Gastroesophageal sphincter (tissue), 4 donors: ENCODE measurements around the gene CLIC3. TPM values are rescaled to one million over a fixed set of nuclear protein-coding genes. Genes with fewer than 3 reads are reported as not detected.

ENCODE experiments used
- ATAC-seq: fragments of 150-250 bp; one replicate; pipeline ENCODE4 v1.9.1; 2016; ENCODE audit warnings: mild to moderate bottlenecking, moderate library complexity
- H3K27ac ChIP-seq, 4 donors: fragments of 200-600 bp; sonication (generic) in 3 of 4; 1 replicate in 3 of 4; 2 replicates in 1 of 4; pipeline ENCODE4 v1.5.1; 2016 to 2019
- H3K27me3 ChIP-seq: fragments of 200-600 bp; sonication (generic); one replicate; pipeline ENCODE4 v1.5.1; 2019
- H3K36me3 ChIP-seq, 2 donors: fragments of 200-600 bp; sonication (generic); one replicate each; pipeline ENCODE4 v1.5.1; 2019; ENCODE audit warnings: control low read depth in 1 of 2
- H3K4me1 ChIP-seq, 3 donors: fragments of 200-600 bp; sonication (generic); 1 replicate in 2 of 3; 2 replicates in 1 of 3; pipeline ENCODE4 v1.5.1; 2016 to 2019; ENCODE audit warnings: control low read depth in 2 of 3
- H3K4me3 ChIP-seq, 2 donors: fragments of 200-600 bp; sonication (generic); one replicate each; pipeline ENCODE4 v1.5.1; 2019; ENCODE audit warnings: mild to moderate bottlenecking in 1 of 2, moderate library complexity in 1 of 2
- H3K9me3 ChIP-seq, 3 donors: fragments of 200-600 bp; sonication (generic); one replicate each; pipeline ENCODE4 v1.5.1; 2017 to 2019; ENCODE audit warnings: control low read depth in 2 of 3
- EP300 ChIP-seq: sonication (generic); formaldehyde crosslinking; IDR thresholded peaks from one replicate; pipeline ENCODE4 v1.6.1; 2017; ENCODE audit warnings: antibody characterized with exemption, mild to moderate bottlenecking
- POLR2A ChIP-seq, 2 donors: fragments of 450-650 bp; IDR thresholded peaks; one replicate each; pipeline ENCODE4 v1.6.1; 2017; ENCODE audit warnings: antibody characterized with exemption in 2 of 2, mild to moderate bottlenecking in 2 of 2, moderate library complexity in 1 of 2
- POLR2AphosphoS5 ChIP-seq: sonication (generic); formaldehyde crosslinking; IDR thresholded peaks from one replicate; pipeline ENCODE4 v1.6.1; 2017; ENCODE audit warnings: antibody characterized with exemption
- whole genome bisulfite sequencing, 2 donors: methylation state at CpG; one replicate each; pipeline ENCODE4 v1.1.5; 2018; ENCODE audit warnings: low coverage in 1 of 2; 5-methylcytosine and 5-hydroxymethylcytosine counted together
- total RNA-seq, 4 donors: library from RNA; depleted of rRNA; stranded (reverse); fragments of >200 nt; gene quantifications; one replicate each; pipeline ENCODE4 v1.1.0, GENCODE V29; 2016
- TF ChIP-seq, protein P1 (sequence below), 4 experiments: fragments of 200-600 bp in 2 of 4; fragments of 450-650 bp in 2 of 4; sonication (generic) in 1 of 4; IDR thresholded peaks; one replicate each; pipeline ENCODE4 v1.5.1; 2017 to 2019; ENCODE audit warnings: antibody characterized with exemption in 4 of 4, mild to moderate bottlenecking in 2 of 4, moderate library complexity in 2 of 4

Gene CLIC3
- total RNA-seq, 4 donors from 2014 or later: 0.81 to 5.4 (median 2.2) TPM

DNA sequence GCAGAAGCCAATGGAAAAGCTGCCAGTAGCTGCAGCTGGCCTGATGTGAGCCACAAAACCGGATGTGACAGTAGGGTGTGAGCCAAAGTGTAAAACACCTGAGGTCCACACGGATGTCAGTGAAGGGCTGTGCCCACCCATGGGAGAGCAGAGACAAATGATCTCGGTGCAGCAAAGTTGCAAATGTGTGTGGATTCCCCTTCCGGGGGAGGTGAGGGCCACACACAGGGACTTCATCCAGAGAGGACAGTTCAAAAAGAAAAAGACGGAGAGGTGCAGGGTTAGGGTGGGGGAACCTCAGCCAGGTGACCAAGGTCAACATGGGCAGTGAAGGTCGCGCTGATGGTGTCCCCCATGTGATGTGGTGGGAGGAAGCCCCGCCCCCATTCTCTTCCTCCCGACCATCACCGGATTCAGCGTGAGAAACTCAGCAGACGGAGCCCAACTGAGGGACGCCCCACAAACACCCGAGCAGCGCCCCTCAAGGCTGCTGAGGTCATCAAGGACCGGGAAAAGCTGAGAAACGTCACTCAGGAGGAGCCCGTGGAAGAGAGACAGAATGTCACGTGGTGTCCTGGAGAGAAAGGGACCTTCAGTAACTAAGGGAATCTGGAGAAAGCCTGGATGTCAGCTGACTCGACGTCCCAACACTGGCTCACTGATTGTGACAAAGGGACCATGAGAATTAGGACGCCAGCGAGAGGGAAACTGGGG lies 30.4 kb downstream of the CLIC3 start:
- Histone ChIP-seq H3K36me3 (no peaks in the 10 kb centered on the region), H3K4me1 (peaks cover 0 to 8% (median 8%) of the 10 kb centered on the region in 3 donors), H3K4me3 (no peak overlapping the region), H3K27me3 (peaks cover 48% of the 10 kb centered on the region), H3K27ac (no peak overlapping the region), H3K9me3 (no peaks in the 10 kb centered on the region)
- ATAC-seq: no peak
- 24 to 27% methylated on average over 8 to 19 of the region's 23 CpGs for WGBS, 2 donors
- TF ChIP-seq EP300 (no peak), POLR2AphosphoS5 (no peak)
- TF ChIP-seq, protein P1, sequence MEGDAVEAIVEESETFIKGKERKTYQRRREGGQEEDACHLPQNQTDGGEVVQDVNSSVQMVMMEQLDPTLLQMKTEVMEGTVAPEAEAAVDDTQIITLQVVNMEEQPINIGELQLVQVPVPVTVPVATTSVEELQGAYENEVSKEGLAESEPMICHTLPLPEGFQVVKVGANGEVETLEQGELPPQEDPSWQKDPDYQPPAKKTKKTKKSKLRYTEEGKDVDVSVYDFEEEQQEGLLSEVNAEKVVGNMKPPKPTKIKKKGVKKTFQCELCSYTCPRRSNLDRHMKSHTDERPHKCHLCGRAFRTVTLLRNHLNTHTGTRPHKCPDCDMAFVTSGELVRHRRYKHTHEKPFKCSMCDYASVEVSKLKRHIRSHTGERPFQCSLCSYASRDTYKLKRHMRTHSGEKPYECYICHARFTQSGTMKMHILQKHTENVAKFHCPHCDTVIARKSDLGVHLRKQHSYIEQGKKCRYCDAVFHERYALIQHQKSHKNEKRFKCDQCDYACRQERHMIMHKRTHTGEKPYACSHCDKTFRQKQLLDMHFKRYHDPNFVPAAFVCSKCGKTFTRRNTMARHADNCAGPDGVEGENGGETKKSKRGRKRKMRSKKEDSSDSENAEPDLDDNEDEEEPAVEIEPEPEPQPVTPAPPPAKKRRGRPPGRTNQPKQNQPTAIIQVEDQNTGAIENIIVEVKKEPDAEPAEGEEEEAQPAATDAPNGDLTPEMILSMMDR (IDR thresholded peaks at IDR 0.05): no peak

DNA sequence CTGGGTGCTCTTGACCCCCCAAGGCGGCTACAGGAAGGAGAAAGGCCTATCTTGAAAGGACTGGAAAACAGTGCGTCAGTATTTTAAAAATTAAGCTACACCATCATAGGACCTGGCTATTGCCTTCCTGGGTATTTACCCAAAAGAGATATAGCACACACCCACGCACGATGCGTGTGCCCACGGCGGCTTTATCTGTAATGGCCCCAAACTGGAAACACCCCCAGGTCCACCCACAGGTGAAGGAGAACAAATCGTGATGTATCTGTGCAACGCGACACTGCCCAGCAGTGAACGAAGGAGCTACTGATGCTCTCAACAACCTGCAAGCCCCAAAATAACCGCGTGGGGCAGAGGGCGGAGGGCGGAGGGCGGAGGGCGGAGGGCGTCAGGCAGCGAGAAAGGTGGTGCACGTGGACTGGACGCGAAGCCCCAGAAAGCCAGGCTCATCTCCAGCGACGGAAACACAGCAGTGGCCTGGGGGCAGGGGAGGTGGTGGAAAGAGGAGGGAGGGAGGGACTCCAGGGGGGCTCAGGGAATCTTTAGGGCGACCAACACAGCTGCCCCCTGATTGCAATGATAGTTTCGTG lies 31.4 kb downstream of the CLIC3 start:
- no peak for TF ChIP-seq POLR2A (IDR thresholded peaks at IDR 0.05)

DNA sequence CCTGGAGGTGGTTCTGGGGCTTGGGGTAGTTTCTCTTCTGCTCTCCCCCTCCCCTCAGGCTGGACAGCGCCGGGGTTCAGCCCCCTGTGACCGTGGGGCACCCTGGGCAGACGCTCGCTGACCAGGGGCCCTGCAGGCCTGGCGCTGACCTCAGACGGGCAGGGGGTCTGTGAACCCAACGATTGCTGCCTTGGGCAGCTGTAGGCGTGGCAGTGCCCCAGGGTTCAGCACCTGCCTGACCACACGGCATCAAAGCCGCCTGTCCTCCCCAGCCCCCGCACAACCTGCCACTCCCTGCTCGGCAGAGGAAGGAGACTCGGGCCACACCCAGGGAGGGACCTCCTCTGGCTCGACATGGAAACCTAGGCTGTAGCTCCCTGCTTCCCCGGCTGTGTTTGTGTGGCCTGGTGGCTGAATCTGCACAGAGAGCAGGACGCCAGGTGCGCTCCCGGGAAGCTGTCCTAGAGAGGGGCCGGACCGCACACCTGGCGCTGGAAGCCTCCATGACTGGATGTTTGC lies 32.1 kb downstream of the CLIC3 start:
- Histone ChIP-seq H3K4me1 (peaks cover 0 to 8% (median 8%) of the 10 kb centered on the region in 3 donors), H3K36me3 (no peaks in the 10 kb centered on the region), H3K27me3 (peaks cover 40% of the 10 kb centered on the region), H3K9me3 (no peaks in the 10 kb centered on the region), H3K4me3 (no peak overlapping the region), H3K27ac (no peak overlapping the region)
- TF ChIP-seq, protein P1 (IDR thresholded peaks at IDR 0.05): no peak
- no peak for TF ChIP-seq POLR2AphosphoS5
- no peak for TF ChIP-seq POLR2A (IDR thresholded peaks at IDR 0.05)
- TF ChIP-seq EP300: no peak
- 39% methylated on average over 7 of the region's 22 CpGs; no CpG with 5 or more reads in 1 of the 2 donors for WGBS, 2 donors
- no peak for ATAC-seq

More for the DNA sequence above, 31.4 kb downstream of the CLIC3 start:
- H3K27ac ChIP-seq: no peak overlapping the region
- H3K27me3 ChIP-seq: peaks cover 39% of the 10 kb centered on the region
- H3K36me3 ChIP-seq: no peaks in the 10 kb centered on the region
- H3K4me1 ChIP-seq: peaks cover 0 to 8% (median 8%) of the 10 kb centered on the region in 3 donors
- WGBS, 2 donors: 64 to 76% methylated on average over 9 to 11 of the region's 26 CpGs
- H3K9me3 ChIP-seq: no peaks in the 10 kb centered on the region
- ATAC-seq: no peak
- no peak overlapping the region for H3K4me3 ChIP-seq

DNA sequence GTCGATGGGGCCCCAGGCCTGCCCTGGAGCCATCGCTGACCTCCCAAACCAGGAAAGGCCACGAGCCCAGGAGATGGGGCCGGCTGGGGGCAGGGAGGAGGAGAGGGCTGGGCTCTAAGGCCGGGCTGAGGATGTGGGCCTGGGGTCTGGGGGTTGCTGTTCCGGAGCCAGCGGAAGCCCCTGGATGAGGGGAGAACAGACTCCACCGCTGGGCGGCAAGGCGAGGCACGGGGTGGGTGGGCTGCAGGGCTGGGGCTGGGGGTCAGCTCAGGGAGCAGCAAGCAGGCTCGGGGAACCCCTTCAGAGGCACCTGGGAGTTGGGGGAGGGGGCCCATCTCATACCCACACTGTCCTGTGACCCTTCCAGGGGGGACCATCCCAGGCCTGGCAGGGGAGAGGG lies 32.6 kb downstream of the CLIC3 start:
- WGBS, 2 donors: no CpG with 5 or more reads among the region's 12 CpGs
- H3K4me1 ChIP-seq: peaks cover 0 to 8% (median 8%) of the 10 kb centered on the region in 3 donors
- TF ChIP-seq POLR2AphosphoS5: no peak
- no peak for TF ChIP-seq POLR2A (IDR thresholded peaks at IDR 0.05)
- TF ChIP-seq, protein P1 (IDR thresholded peaks at IDR 0.05): no peak
- TF ChIP-seq EP300: no peak

DNA sequence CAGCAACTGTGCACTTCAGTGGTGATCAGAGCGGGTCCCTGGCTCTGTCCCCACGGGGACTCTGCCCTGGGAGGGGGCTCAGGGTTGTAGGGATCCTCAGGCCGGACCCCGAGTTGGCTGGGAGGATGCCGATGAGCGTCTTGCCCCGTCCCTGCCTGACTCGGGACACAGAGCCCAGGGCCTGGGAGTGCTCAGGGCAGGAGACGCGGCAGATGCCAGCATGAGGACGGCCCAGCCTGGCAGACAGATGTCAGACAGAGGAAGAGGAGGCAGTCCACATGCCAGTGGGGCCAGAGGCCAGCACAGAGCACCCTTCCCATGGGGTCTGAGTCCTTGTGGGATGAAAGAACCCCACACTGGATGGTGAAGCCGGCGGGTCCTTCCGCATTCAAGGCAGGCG lies 33.0 kb downstream of the CLIC3 start:
- Histone ChIP-seq H3K9me3 (no peaks in the 10 kb centered on the region), H3K36me3 (no peaks in the 10 kb centered on the region), H3K27me3 (peaks cover 36% of the 10 kb centered on the region), H3K4me3 (no peak overlapping the region), H3K27ac (no peak overlapping the region), H3K4me1 (peaks cover 0 to 8% (median 8%) of the 10 kb centered on the region in 3 donors)
- TF ChIP-seq, protein P1 (IDR thresholded peaks at IDR 0.05): no peak
- TF ChIP-seq POLR2A (IDR thresholded peaks at IDR 0.05): no peak
- TF ChIP-seq EP300: no peak
- TF ChIP-seq POLR2AphosphoS5: no peak
- WGBS, 2 donors: no CpG with 5 or more reads among the region's 15 CpGs
- no peak for ATAC-seq

More for the DNA sequence above, 32.6 kb downstream of the CLIC3 start:
- ATAC-seq: no peak
- H3K9me3 ChIP-seq: no peaks in the 10 kb centered on the region
- peaks cover 39% of the 10 kb centered on the region for H3K27me3 ChIP-seq
- no peaks in the 10 kb centered on the region for H3K36me3 ChIP-seq
- no peak overlapping the region for H3K4me3 ChIP-seq
- H3K27ac ChIP-seq: no peak overlapping the region
